Posterior cingulate gyrus (tissue), 11 donors: Measurements from ENCODE around the gene TCEA3.

Source experiments
- DNase-seq, 10 donors: peaks; one replicate each; pipeline versions ENCODE4 v3.0.0 to v3.0.0-alpha.2; 2020 to 2021; ENCODE audit warnings: mixed read lengths in 3 of 10
- intact Hi-C: fragments of 100-400 bp; cut with DNase I; formaldehyde crosslinking; loops from one replicate; pipeline ENCODE4 v1.15.1; 2023

Gene TCEA3

DNA sequence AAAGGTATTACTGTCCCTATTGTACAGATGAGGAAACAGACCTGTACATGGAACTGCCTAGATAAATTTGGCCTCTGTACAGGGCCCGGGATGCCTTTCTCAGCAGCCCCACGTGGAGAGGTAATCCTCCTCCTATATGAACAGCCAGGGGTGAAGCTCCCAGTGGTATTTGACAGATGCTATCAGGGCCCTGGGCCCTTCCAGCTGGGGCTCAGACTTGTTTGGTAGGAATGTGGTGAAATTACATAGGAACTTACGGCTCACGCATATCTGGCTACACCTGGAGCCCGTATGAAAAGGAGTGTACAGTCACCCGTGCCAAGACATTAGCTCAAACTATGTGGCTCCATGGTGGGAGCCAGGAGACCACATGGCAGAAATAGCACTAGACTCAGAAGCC, 24.8 kb upstream of the TCEA3 start:
- intact Hi-C loops = no loop called here
- peak in 1 of 10 donors; percentile 26 for DNase-seq

DNA sequence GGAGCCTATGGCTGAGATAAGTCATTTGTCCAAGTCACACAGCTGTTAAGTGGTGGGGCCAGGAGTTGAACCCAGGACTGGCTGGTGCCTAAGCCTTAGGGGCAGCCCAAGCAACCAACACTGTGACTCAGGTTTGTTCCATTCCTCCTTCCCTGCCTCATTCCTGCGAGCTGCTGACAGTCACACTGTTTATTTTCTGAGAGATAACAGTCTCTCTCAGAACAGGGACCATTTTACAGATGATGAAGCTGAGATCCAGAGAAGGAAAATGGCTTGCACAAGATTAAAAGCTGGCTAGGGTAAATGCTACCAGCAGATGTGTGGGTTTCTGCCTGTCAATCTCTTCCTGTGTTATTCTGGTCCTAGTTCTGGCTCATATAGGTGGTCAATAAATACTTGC, 24.3 kb upstream of the TCEA3 start:
- intact Hi-C loops = no loop called here
- DNase-seq = no peak

DNA sequence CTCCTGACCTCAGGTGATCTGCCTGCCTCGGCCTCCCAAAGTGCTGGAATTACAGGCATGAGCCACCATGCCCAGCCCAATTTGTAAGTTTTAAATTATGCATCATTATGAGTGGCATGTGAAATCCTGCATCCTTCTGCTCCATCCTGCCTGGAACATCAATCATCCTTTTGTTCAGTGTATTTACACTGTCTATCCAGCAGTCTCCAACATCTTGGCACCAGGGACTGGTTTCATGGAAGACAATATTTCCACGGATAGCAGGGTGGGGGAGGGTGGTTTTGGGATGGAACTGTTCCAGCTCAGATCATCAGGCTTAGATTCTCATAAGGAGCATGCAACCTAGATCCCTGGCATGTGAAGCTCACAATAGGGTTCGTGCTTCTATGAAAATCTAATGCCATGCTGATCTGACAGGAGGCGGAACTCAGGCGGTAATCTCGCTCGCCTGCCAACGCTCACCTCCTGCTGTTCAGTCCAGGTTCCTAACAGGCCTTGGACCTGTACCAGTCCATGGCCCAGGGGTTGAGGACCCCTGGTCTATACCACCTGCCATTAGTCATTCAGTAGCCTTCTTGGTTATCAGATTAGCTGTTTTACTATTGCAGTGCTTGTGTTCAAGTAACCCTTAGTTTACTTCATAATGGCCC, 22.2 kb upstream of the TCEA3 start:
- intact Hi-C loops = no loop called here
- DNase-seq = peak in 1 of 10 donors; percentile 75

DNA sequence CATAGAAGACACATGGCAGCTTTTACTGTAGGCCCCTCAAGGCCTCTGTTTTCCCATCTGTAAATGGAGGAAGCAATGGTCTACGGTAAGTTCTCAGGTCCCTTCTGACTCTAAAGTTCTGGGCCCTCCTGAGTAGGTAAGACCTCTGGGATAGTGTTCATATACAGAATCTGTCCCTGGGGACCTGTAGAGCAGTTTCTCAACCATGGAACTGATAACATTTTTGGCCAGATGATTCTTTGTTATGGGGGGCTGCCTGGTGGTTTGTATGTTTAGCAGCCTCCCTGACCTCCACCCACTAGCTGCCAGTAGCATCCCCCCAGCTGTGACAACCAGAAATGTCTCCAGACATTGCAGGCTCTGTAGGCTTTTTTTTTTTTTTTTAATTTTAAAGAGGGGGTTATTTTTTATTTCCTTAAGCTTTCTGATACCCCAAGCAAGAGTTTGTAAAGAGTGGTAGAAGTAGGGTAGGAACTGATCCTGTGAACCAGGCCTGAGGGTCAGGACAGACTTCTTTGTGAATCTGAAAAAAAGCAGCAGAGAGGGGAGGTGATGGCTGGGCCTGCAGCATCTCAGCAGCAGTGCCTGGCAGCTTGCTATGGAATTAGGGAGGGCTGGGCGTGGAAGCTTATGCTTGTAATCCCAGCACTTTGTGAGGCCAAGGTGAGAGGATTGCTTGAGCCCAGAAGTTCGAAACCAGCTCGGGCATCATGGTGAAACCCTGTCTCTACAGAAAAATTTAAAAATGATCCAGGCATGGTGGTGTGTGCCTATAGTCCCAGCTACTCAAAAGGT, 20.2 kb upstream of the TCEA3 start:
- DNase-seq = no peak
- intact Hi-C loops = no loop called here

DNA sequence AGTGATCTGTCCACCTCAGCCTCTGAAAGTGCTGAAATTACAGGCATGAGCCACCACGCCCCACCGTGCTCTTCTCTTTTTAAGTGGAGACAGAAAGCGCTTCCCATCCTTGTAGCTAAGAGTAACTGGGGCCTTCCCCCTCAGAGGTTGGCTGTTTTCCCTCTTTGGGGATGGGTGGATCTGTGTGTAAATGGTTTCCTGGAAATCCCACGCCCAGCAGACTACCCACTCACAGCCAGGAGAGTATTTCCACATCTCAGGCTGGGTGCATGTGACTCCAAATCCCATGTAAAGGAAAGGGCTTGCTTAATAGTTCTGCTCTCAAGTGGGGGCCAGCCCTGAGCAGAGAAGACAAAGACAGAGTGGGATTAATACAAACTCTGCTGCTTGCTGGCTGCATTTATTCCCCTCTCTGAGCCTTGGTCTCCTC, 19.6 kb upstream of the TCEA3 start:
- DNase-seq = no peak
- intact Hi-C loops = no loop called here

DNA sequence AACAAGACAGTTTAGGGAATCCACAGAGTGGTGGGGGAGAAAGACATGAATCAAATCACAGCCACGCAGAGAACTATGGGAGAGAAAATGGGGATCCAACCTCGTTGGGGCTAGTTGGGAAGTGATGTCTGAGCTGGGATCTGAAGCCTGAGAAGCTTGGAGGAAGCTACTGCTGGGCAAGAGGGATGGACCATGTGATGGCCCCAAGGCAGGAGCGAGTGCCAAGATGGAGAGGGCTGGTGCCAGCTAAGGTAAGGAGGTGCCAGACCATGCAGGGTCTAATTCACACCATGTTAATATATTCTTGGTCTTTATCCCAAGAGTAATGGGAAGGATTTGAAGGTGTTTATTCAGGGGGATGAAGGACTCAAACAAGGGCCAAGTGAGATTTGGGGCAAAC, 18.2 kb upstream of the TCEA3 start:
- intact Hi-C loops = no loop called here
- peak in 1 of 10 donors; percentile 24 for DNase-seq

DNA sequence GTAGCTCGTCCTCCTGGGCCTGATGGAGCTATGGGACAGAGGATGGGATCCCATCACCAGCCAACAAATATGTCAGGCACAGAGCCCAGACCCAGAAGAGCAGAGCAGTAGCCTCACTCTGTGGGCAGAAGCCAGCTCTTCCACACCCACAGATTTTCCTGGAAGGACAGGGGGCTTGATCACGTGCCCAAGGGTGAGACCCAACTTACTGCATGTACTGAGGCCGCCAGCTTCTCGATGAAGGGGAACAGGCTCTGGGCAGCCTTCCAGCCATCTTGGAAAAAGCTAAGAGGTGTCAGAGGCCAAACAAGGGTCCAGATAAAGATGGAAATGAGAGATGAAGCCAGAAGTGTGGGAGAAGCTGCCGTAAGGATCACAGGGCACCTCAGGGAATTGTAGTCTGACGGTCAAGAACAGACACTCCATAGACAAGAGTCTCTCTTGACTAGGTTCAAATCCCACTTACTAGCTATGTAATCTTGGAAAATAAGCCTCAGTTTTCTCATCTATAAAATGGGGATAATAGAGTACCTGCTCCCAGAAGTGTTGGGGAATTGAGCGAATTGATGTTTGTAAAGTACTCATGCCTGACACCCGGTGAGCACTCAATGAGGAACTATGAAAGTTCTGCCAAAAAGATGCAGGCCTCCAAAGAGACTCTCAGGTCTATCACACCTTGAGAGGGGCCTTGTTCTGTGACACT, 17.0 kb upstream of the TCEA3 start:
- intact Hi-C loops = no loop called here
- DNase-seq = peak in 1 of 10 donors; percentile 13

DNA sequence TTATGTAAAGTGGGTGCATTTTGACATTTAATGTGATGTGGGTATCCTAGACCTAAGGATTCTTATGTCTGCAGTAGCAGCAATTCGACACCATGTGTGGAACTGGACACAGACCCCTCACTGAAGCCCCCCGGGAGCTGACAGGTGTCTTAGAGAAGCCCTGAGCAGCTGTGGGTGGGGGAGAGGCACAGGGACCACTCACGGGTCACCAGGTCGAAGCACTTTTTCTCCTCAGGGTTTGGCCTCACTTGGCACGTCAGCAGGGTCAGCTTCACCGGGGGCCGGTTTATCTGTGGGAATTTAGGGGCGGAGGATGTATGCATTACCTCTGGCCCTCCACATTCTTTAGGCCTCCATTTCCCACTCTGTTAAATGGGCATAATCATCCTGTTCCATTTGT, 14.0 kb upstream of the TCEA3 start:
- intact Hi-C loops = no loop called here
- no peak for DNase-seq

DNA sequence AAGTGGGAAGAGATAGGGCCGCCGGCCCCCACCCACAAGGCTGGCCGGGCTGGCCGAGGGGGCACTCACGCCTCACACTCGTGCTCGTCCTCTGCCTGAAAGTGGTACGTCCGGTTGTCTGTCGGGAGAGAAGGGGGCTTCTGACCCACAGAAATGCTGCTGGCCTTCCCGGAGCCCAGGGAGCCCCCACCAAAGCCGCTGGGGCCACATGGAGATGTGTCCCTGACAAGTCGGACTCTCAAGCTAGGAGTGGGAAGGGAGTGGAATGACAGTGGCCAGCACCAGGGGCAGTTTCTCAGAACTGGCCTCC, 12.8 kb upstream of the TCEA3 start:
- intact Hi-C loops = no loop called here
- peak in 2 of 10 donors; percentile 41 to 62 for DNase-seq

DNA sequence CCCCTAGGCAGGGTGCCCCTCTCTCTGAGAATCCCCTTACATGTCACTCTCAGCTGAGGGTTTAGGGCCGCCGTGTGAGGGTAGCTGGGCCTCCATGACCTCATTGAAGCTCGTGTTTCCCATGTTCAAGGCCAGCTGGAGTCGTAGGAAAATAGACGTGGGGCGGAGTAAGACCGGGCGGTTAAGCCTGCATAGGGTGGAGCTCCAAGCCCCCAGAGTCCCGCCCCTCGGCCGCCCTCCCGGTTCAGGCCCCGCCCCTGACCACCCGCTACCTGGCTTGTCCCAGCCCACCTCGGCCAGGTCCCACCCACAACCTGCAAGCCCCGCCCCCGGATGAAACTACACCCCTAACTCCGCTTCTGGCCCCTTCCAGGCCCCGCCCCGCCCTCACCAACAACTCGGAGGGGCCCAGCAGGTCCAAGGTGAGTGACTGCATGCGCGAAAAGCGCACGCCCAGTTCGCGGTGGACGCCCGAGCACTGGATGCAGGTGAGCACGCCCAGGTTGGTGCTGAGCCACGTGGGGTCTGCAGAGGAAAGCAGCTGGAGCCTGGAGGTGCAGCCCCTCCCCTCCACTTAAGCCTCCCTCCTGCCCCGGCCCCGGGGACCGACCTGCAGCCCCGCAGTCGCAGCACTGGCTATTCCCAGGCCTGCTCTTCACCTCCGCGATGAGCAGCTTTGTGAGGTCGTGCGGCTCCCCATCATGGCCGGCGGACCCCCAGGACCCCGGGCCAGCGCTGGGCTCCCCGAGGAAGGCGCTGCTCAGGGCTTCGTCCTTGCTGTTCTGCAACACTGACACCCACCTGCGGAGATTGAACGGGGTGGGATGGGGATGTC, 12.2 kb upstream of the TCEA3 start:
- peak in 2 of 10 donors; percentile 61 to 77 for DNase-seq
- intact Hi-C loops = no loop called here

DNA sequence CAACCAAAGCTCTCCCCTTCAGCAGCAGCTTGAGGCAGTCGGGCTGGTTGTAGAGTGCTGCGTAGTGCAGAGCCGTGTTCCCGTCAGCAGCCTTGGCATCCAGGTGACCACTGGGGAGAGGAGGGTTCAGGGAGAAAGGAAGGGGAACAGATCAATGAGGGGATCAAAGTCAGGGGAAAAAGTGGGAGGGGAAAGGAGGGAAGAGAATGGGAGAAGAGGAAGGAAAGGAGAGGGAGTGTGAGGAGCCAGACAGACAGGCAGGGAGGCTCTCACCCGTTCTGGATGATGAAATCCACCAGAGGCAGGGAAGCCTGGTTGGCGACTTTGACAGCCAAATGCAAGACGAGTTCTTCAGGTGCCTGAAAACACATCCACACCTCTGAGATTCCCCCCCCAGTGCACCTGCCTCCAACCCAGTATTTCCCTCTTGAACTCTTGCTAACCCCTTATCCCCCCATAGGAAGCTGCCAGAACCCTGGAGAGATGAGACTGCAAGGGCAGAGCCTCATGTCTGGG, 9.8 kb upstream of the TCEA3 start:
- DNase-seq = no peak

DNA sequence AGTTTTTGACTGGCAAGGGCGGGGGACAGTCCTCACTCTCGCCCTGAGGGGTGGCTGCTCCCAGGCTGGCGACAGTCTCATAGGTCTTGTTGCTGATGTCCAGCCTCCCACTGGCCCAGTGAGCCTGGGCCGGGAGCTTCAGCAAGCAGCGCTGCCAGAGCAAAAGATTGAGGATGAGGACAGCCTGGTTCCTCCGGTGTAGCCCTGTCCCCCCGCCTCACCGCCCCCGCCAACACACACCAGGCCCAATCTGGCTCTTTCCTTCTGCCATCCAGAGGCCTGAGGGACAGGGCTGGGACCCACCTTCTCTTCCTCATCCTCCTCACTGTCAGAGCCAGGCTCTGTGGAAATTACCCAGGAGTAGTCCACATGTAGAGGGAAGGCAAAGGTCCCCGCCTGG, 8.6 kb upstream of the TCEA3 start:
- DNase-seq = no peak
- intact Hi-C loops = no loop called here

More for the DNA sequence above, 9.8 kb upstream of the TCEA3 start:
- intact Hi-C loops = no loop called here

DNA sequence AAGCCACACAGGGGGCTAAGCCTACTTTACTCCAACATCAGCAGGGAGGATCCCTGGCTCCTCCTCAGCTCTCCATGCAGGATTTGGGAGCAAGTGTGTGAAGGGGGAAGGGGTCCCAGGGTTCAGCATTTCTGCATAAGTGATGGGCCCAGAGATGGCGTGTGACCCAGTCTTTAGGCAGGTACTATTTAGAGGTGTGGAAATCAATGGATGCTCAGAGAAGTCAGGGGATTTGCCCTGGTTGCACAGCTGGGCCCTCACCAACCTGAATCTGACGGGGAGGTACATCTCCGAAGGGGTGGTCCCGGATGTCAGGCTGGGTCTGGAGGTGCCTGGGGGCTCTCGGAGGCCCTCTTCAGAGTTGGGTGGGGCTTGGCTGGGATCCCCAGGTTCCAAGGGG, 6.9 kb upstream of the TCEA3 start:
- peak in 2 of 10 donors; percentile 19 to 74 for DNase-seq
- intact Hi-C loops = no loop called here

DNA sequence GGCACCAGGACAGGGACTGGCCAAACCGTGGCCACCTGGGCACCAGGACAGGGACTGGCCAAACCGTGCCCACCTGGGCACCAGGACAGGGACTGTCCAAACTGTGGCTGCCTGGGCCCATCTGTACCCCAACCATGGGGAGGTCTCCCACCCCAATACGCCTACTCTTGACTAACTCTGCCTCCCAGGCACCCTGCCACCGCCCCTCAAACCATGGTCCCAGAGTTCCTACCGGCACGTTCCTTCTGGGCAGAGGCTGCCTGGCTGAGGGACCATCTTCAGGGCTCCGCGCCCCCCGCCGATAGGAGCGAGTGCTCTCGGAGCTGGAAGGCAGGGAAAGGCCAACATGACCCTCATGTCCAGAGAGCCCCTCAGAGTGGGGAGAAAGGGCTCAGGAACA, 6.3 kb upstream of the TCEA3 start:
- peak in 1 of 10 donors; percentile 70 for DNase-seq
- intact Hi-C loops = no loop called here

DNA sequence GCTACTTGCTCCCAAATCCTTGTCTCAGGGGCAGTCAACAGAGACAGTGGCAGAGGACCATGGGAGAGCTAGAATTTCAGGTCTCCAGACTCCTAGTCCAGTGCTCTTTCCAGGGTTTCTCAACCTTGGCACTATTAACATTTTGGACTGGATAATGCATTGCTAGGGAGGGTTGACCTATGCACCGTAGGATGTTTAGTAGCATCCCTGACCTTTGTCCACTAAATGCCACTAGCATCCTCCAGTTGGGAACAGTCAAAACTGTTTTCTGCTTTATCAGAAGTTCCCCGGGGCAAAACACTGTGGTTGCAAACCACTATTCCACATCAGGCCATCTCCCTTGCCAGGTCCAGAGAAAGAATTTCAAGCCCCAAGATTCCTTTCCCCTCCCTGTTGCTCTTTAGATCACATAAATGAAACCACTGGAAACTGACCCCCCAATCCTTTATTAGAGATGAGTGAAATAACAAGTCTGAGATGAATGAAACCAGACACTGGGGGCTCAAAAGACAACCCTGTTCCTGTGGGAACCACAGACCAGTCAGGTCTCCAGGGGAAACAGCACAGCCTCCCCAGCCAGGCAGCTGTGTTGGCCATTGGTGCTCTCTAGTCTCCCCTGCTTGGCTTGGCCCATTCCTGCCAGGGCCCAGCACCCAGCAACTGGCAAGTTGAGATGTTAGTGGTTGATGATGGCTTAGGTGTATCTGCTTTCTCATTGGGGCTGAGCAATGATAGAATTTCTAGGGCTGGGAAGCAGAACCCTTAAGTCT, 3.8 kb upstream of the TCEA3 start:
- peak in 2 of 10 donors; percentile 16 to 60 for DNase-seq
- intact Hi-C loops = no loop called here

DNA sequence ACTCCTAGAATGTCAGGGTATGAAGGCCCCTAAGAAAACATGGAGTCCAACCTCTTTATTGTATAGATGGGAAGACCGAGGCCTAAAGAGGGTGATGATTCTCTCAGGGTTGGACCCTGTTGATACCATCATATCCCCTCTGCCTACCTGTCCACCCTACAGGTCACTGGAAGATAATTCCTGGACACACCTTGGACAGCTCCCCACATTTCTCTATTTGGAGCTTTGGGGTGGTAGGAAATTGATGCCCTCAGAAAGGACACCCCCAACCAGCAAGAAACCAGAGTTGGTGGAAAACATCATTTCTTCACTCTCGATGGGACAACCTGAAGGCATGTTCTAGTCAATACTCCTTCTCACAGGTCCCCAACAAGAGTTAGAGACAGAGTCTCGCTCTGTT, 3.0 kb upstream of the TCEA3 start:
- intact Hi-C loops = no loop called here
- no peak for DNase-seq

DNA sequence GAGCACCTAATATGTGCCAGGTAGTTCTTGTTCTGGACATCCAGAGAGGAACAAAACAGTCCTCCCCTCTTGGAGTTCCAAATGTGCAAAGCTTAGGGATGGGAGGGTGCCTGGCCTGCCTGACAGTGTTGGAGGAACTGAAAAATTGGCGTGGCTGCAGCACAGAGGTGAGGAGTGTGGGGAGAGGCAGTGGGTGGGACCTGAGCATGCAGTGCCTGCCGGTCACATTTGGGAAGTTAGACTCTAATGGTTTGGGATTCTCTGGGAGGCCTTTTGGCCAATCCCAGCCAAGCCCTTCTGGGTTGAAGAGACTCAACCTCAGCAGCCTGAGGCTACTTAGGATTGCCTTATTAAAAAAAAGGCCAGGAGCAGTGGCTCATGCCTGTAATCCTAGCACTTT, 2.3 kb upstream of the TCEA3 start:
- intact Hi-C loops = no loop called here
- DNase-seq = peak in 1 of 10 donors; percentile 13

DNA sequence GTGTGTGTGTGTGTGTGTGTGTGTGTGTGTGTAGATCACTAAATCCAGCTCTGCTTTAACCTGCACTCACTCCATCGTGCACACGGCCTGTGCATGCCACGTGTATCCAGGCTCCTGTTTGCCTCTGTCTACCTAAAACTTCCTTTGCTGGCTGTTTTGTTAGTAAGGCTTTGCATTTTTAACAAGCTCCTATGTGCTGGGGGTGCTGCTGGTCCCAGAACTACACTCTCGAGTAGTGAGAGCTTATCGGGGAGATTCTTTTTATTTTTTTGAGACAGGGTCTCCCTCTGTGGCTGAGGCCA, 596 bp upstream of the TCEA3 start:
- DNase-seq = peak in 1 of 10 donors; percentile 41
- intact Hi-C loops = no loop called here

DNA sequence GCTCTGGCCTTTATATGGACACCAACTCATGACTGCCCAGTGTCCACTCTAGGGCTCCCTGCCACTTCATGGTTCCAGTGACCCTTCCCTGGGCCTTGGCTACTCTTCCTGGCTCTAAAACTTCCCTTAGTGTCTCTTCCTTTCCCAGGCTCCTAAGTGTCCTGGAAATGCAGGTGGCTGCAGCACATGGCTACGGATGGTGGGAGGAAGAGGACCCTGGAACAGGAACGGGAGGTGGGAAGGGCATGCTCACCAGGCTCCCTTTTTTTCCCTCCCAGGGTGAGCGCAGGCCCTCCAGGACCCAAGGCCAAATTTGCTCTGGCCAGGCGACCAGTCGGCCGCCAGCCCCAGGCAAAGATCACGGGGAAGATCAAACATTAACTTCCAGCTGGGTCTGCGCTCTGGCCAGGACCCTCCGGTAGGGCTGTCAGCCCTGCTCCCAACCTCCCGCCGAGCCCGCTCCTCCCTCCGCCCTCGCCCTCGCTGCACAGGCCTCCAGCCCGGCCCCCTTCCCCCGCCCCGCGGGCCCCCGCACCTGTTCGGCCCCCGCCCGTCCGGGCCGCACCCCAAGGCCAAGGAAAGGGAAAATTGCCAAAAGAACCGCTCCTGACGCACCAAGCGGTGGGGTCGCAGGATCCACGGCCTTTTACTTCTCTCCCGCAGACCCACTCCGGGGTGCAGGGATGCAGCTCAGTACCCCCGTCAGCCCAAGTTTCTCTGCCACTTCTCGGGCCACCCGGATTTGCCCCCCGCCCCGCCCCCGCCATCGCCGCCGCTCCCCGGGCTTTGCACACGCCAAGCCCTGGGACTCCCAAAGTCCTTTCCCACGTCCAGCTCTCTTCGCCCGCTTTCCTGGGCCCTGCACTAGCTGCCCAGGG, 894 bp downstream of the TCEA3 start:
- peak in 1 of 10 donors; percentile 81 for DNase-seq

More for the DNA sequence above, 894 bp downstream of the TCEA3 start:
- intact Hi-C loops = no loop called here
